Sigmoid colon (tissue), 7 donors: ENCODE data around the gene CLK3. TPM values are rescaled to one million over a fixed set of nuclear protein-coding genes. Genes with fewer than 3 reads are reported as not detected.
"Not testable (repeated sequence)": the region's sequence is repeated elsewhere in the genome, so short reads cannot be mapped to it uniquely, and the experiment has no call there.

Source experiments
- DNase-seq: peaks from one replicate; pipeline ENCODE4 v3.0.0-alpha.2; 2019
- H3K27ac ChIP-seq, 4 donors: fragments of 200-600 bp; sonication (generic); one replicate each; pipeline ENCODE4 v1.5.1; 2016 to 2019; ENCODE audit warnings: mild to moderate bottlenecking in 1 of 4
- H3K27me3 ChIP-seq, 3 donors: fragments of 200-600 bp; sonication (generic); one replicate each; pipeline ENCODE4 v1.5.1; 2019; ENCODE audit warnings: mild to moderate bottlenecking in 1 of 3
- H3K36me3 ChIP-seq, 4 donors: fragments of 200-600 bp; sonication (generic); one replicate each; pipeline ENCODE4 v1.5.1; 2016 to 2019
- H3K4me1 ChIP-seq, 4 donors: fragments of 200-600 bp; sonication (generic); one replicate each; pipeline ENCODE4 v1.5.1; 2017 to 2019
- H3K4me3 ChIP-seq, 4 donors: fragments of 200-600 bp; sonication (generic); one replicate each; pipeline ENCODE4 v1.5.1; 2017 to 2019; ENCODE audit warnings: mild to moderate bottlenecking in 2 of 4, moderate library complexity in 1 of 4
- H3K9me3 ChIP-seq, 4 donors: fragments of 200-600 bp in 3 of 4; sonication (generic) in 3 of 4; one replicate each; pipeline versions ENCODE4 v1.5.1 to v1.6.1; 2013 to 2019
- EP300 ChIP-seq, 4 donors: sonication (generic); formaldehyde crosslinking; IDR thresholded peaks; one replicate each; pipeline ENCODE4 v1.6.1; 2017; ENCODE audit warnings: antibody characterized with exemption in 4 of 4
- POLR2A ChIP-seq, 2 donors: fragments of 450-650 bp; IDR thresholded peaks; one replicate each; pipeline ENCODE4 v1.6.1; 2016; ENCODE audit warnings: antibody characterized with exemption in 2 of 2, mild to moderate bottlenecking in 2 of 2, moderate library complexity in 2 of 2
- POLR2AphosphoS5 ChIP-seq, 4 donors: sonication (generic); formaldehyde crosslinking; IDR thresholded peaks; one replicate each; pipeline ENCODE4 v1.6.1; 2017; ENCODE audit warnings: antibody characterized with exemption in 4 of 4
- WGBS, 2 donors: extraction: QIAGEN DNeasy Blood & Tissue Kit; methylation state at CpG; one replicate each; pipeline ENCODE4 v1.1.7; 2013; 5-methylcytosine and 5-hydroxymethylcytosine counted together
- intact Hi-C: fragments of 100-400 bp; cut with DNase I; formaldehyde crosslinking; loops from one replicate; pipeline ENCODE4 v1.15.1; 2023
- polyA plus RNA-seq, 3 donors: library from polyadenylated mRNA; stranded (reverse); fragments of 200-250 nt; gene quantifications; one replicate each; pipeline ENCODE4 v1.2.3, GENCODE V29; 2013
- total RNA-seq, 4 donors: library from RNA; depleted of rRNA; stranded (reverse); fragments of >200 nt; gene quantifications; one replicate each; pipeline ENCODE4 v1.1.0, GENCODE V29; 2016
- TF ChIP-seq, protein P1 (sequence below), 4 experiments: fragments of 450-650 bp in 3 of 4; fragments of 200-600 bp in 1 of 4; IDR thresholded peaks; one replicate each; pipeline ENCODE4 v1.5.1; 2016 to 2019; ENCODE audit warnings: antibody characterized with exemption in 4 of 4, mild to moderate bottlenecking in 3 of 4, moderate library complexity in 2 of 4
- donor health status: healthy with polysubstance abuse.
- donor health status: Bipolar disorder and iron deficiency.
- donor health status: healthy.

Gene CLK3
- total and polyA plus RNA-seq, 7 donors, result 59.5 to 124 (median 75.5) TPM

GRCh38 chr15:74657846-74658245, 42.2 kb downstream of the CLK3 start:
- no peak overlapping the region for H3K4me3 ChIP-seq
- TF ChIP-seq, protein P1, sequence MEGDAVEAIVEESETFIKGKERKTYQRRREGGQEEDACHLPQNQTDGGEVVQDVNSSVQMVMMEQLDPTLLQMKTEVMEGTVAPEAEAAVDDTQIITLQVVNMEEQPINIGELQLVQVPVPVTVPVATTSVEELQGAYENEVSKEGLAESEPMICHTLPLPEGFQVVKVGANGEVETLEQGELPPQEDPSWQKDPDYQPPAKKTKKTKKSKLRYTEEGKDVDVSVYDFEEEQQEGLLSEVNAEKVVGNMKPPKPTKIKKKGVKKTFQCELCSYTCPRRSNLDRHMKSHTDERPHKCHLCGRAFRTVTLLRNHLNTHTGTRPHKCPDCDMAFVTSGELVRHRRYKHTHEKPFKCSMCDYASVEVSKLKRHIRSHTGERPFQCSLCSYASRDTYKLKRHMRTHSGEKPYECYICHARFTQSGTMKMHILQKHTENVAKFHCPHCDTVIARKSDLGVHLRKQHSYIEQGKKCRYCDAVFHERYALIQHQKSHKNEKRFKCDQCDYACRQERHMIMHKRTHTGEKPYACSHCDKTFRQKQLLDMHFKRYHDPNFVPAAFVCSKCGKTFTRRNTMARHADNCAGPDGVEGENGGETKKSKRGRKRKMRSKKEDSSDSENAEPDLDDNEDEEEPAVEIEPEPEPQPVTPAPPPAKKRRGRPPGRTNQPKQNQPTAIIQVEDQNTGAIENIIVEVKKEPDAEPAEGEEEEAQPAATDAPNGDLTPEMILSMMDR (IDR thresholded peaks at IDR 0.05), result no peak
- TF ChIP-seq POLR2A (IDR thresholded peaks at IDR 0.05) (no peak), EP300 (IDR thresholded peaks at IDR 0.05) (no peak)
- H3K27ac ChIP-seq, result no peak overlapping the region
- H3K9me3 ChIP-seq, result no peaks in the 10 kb centered on the region
- intact Hi-C loops, result no loop called here
- H3K36me3 ChIP-seq, result peaks cover 0 to 10% (median 0%) of the 10 kb centered on the region in 4 donors
- H3K4me1 ChIP-seq, result peaks cover 0 to 40% (median 23%) of the 10 kb centered on the region in 4 donors
- DNase-seq, result no peak
- whole genome bisulfite sequencing, 2 donors, result 70 to 83% methylated on average over 3 of the region's 3 CpGs
- no peaks in the 10 kb centered on the region for H3K27me3 ChIP-seq

DNA sequence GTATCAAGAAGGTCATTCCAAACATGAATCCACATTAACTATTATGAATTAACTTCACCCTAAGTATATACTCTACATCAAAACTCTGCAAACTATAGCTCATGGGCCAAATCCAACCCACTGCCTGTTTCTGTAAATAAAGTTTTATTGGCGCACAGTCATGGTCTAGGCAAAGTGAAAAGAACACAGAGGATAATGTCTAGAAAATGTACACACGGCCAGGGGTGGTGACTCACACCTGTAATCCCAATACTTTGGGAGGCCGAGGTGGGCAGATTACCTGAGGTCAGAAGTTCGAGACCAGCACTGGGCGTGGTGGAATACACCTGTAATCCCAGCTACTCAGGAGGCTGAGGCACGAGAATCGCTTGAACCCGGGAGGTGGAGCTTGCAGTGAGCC, 45.6 kb downstream of the CLK3 start:
- intact Hi-C loops, result not testable (repeated sequence)
- H3K4me1 ChIP-seq, result peaks cover 0 to 40% (median 24%) of the 10 kb centered on the region in 4 donors

GRCh38 chr15:74662064-74662860, 46.6 kb downstream of the CLK3 start:
- Histone ChIP-seq H3K36me3 (no peaks in the 10 kb centered on the region), H3K27me3 (no peaks in the 10 kb centered on the region), H3K27ac (peak overlapping the region in 1 of 4 donors; percentile 5), H3K4me1 (peaks cover 0 to 32% (median 24%) of the 10 kb centered on the region in 4 donors), H3K4me3 (no peak overlapping the region), H3K9me3 (no peaks in the 10 kb centered on the region)
- DNase-seq, result no peak
- TF ChIP-seq POLR2AphosphoS5 (IDR thresholded peaks at IDR 0.05), result no peak
- no peak for TF ChIP-seq EP300 (IDR thresholded peaks at IDR 0.05)
- TF ChIP-seq POLR2A (IDR thresholded peaks at IDR 0.05), result no peak
- TF ChIP-seq, protein P1 (IDR thresholded peaks at IDR 0.05), result no peak
- WGBS, 2 donors, result 21 to 75% methylated on average over 4 of the region's 4 CpGs
- intact Hi-C loops, result no loop called here

More for the DNA sequence above, 45.6 kb downstream of the CLK3 start:
- H3K27ac ChIP-seq, H3K27me3 ChIP-seq, H3K9me3 ChIP-seq, H3K4me3 ChIP-seq, H3K36me3 ChIP-seq, DNase-seq: not testable (repeated sequence)
- WGBS, 2 donors, result 50 to 85% methylated on average over 8 of the region's 8 CpGs

DNA sequence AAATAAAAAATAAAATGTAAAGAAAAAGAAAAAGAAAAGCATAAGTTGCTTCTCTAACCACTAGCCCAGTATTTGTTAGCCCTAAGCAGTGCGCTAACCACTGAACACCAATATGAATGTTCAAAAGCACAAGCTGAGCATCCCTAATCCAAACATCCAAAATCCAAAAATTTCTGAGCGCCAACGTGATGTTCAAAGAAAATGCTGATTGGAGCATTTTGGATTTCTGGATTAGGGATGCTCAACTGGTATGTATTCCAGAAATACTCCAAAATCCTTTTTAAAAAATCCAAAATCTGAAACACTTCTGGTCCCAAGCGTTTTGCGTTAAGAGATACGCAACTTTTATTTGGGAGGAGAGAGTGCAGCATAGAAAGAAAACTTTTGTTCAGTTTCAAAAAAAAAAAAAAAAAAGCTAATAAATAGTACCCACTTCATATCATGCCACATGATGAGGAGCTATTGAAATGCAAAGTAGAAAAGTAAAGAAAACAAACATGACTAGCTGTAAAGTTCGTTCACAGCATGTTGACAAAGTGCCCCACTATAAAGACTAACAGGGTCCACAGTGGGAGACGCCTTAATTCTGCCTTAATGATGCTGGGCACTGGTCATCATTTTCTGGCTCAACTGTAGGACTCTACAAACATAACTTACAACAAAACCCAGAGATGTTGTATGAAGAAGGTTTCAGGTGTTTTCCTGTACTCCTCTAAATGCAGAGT, 47.8 kb downstream of the CLK3 start:
- TF ChIP-seq POLR2A (IDR thresholded peaks at IDR 0.05) (no peak), POLR2AphosphoS5 (IDR thresholded peaks at IDR 0.05) (no peak), EP300 (IDR thresholded peaks at IDR 0.05) (no peak)
- TF ChIP-seq, protein P1 (IDR thresholded peaks at IDR 0.05), result no peak
- no peaks in the 10 kb centered on the region for H3K9me3 ChIP-seq
- peak overlapping the region; percentile 38 to 62 (median 50) for H3K27ac ChIP-seq
- intact Hi-C loops, result no loop called here
- WGBS, 2 donors, result 72 to 87% methylated on average over 8 of the region's 8 CpGs
- no peaks in the 10 kb centered on the region for H3K36me3 ChIP-seq
- no peaks in the 10 kb centered on the region for H3K27me3 ChIP-seq
- no peak for DNase-seq
- H3K4me1 ChIP-seq, result peaks cover 0 to 31% (median 24%) of the 10 kb centered on the region in 4 donors
- no peak overlapping the region for H3K4me3 ChIP-seq

DNA sequence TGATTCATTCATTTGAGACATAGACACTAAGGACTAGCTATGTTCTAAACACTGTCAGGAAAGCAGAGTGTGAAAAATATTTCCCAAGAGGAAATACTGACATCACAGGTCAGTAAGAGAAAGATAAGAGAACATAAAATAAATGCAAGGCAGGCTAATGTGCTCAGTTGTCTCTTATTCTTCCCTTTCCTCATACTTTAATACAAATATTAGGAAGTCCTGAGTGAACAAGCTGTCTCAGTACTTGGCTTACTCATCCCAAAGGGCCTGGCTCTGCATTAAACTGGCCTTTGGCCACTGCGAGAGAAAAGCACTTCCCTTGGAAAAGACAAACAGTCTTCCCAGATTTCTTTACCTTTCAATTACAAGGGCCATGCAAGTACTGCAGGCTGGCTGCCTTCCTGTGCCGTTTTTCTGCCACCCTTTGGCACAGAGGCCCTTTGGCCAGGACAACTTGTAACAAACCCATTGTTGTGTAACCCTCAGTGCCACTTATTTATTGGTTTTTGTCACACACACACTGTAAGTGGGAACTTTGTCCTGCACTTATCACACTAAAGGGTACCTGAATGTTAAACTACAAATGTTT, 48.5 kb downstream of the CLK3 start:
- Histone ChIP-seq H3K4me3 (no peak overlapping the region), H3K36me3 (peaks cover 0 to 3% (median 0%) of the 10 kb centered on the region in 4 donors), H3K27me3 (no peaks in the 10 kb centered on the region), H3K27ac (peak overlapping the region; percentile 38 to 62 (median 50)), H3K9me3 (no peaks in the 10 kb centered on the region), H3K4me1 (peaks cover 0 to 31% (median 24%) of the 10 kb centered on the region in 4 donors)
- TF ChIP-seq EP300 (IDR thresholded peaks at IDR 0.05) (no peak), POLR2AphosphoS5 (IDR thresholded peaks at IDR 0.05) (no peak), POLR2A (IDR thresholded peaks at IDR 0.05) (no peak)
- TF ChIP-seq, protein P1 (IDR thresholded peaks at IDR 0.05), result no peak
- no peak for DNase-seq
- intact Hi-C loops, result no loop called here
- WGBS, 2 donors, result 10 to 48% methylated on average over 2 of the region's 2 CpGs
